ENCODE measurements around the gene PTPRA. TPM values are rescaled to one million over a fixed set of nuclear protein-coding genes. Genes with fewer than 3 reads are reported as not detected.
A peak's percentile ranks its signal among the peaks of the same experiment; 100 is the strongest.

The PTPRA gene
- total and polyA plus RNA-seq, 2 donors (not counting 1 experiment from before 2014, with no cell fraction given): 32.1 to 64.2 TPM

DNA sequence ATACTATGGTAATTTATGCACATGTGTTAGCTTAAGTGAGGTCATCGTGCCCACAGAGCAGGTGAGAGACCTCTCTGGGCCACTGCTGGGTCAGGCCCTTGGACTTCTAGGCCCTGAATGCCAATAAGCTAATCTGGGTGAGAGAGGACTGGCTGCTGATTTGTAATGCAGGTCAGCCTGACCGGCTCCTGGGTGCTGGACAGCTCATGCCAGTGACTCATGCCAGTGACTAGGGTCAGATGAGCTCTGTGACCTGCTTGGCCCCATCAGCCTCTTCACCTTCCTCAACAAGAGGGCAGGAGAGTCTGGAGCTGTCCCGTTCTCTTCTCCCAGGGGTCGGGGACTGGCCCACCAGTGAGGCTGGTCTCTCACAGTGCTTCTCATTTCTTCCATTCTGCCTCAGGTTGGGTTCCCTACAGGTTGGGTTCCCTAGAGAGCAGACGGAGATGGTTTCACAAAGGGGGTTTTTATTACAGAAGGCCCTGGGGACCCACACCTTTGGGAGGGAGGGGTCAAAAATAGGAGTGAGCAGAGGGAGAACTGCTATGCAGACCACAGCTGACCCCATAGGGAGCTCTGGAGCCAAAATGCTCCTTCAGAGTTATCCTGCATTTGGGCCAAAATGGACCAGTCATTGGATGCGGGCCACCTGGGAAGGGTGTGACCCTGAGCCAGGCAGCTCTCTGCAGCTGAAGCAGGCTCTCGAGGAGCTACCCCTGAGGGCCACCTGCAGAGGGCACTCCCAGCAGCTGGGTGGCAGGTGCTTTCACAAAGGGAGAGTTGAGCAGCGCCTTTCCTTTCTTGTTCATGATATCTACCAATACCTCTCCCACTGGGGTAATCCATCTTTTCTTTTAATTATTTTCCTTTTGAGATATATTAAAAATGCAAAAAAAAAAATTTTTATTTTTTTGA, 196.0 kb downstream of the PTPRA start:
- Histone ChIP-seq H3K27ac (ENCODE audit: low read length in 2 of 2) (no peak overlapping the region), H3K9me3 (ENCODE audit: control extremely low read depth in 1 of 3, control insufficient read depth in 2 of 3, insufficient read depth in 1 of 3, low read length in 2 of 3) (peaks cover 0 to 8% (median 0%) of the 10 kb centered on the region in 3 donors), H3K4me1 (ENCODE audit: control insufficient read depth in 2 of 2, insufficient read depth in 2 of 2, low read length in 2 of 2) (peaks cover 14 to 15% of the 10 kb centered on the region in 2 donors), H3K36me3 (replicated peaks in 1 of 2; ENCODE audit: control extremely low read depth in 1 of 2, control insufficient read depth in 1 of 2, extremely low read depth in 1 of 2, insufficient read depth in 2 of 2, low read length in 1 of 2) (no peaks in the 10 kb centered on the region), H3K27me3 (replicated peaks in 1 of 4; ENCODE audit: control extremely low read depth in 1 of 4, control insufficient read depth in 3 of 4, insufficient read depth in 4 of 4, low read length in 3 of 4) (peaks cover 0 to 12% (median 2%) of the 10 kb centered on the region in 4 experiments), H3K9ac (ENCODE audit: low read length) (no peak overlapping the region), H3K4me2 (replicated peaks; ENCODE audit: low read depth, low read length, poor library complexity, severe bottlenecking) (no peak overlapping the region), H3K4me3 (ENCODE audit: control extremely low read depth in 1 of 5, extremely low read depth in 1 of 5, insufficient read depth in 1 of 5, low read depth in 2 of 5, low read length in 4 of 5) (no peak overlapping the region), H4K20me1 (ENCODE audit: control insufficient read depth, insufficient read depth, low read length, poor library complexity, severe bottlenecking) (no peaks in the 10 kb centered on the region), H2AFZ (ENCODE audit: insufficient read depth, low read depth, low read length, poor library complexity, severe bottlenecking) (no peak overlapping the region), H3K79me2 (ENCODE audit: control insufficient read depth, insufficient read depth, low read length) (peaks cover 6% of the 10 kb centered on the region)
- TF ChIP-seq EZH2 (IDR thresholded peaks at IDR 0.05; ENCODE audit: borderline replicate concordance, insufficient read depth, low read depth, low read length, poor library complexity, severe bottlenecking): no peak
- TF ChIP-seq, protein P1, sequence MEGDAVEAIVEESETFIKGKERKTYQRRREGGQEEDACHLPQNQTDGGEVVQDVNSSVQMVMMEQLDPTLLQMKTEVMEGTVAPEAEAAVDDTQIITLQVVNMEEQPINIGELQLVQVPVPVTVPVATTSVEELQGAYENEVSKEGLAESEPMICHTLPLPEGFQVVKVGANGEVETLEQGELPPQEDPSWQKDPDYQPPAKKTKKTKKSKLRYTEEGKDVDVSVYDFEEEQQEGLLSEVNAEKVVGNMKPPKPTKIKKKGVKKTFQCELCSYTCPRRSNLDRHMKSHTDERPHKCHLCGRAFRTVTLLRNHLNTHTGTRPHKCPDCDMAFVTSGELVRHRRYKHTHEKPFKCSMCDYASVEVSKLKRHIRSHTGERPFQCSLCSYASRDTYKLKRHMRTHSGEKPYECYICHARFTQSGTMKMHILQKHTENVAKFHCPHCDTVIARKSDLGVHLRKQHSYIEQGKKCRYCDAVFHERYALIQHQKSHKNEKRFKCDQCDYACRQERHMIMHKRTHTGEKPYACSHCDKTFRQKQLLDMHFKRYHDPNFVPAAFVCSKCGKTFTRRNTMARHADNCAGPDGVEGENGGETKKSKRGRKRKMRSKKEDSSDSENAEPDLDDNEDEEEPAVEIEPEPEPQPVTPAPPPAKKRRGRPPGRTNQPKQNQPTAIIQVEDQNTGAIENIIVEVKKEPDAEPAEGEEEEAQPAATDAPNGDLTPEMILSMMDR (IDR thresholded peaks at IDR 0.05): peak; percentile 23
- POLR2A ChIA-PET: no interaction called here
- no peaks in the 10 kb centered on the region for H3K9me3 Mint-ChIP-seq (ENCODE audit: insufficient read depth)
- H3K4me3 Mint-ChIP-seq: no peak overlapping the region
- peak; percentile 25 for ATAC-seq (ENCODE audit: low read depth)
- H3K4me1 Mint-ChIP-seq: peaks cover 31% of the 10 kb centered on the region
- WGBS (ENCODE audit: insufficient coverage): 95% methylated on average over 5 of the region's 8 CpGs
- intact Hi-C loops (cut with micrococcal nuclease): no loop called here
- no peak overlapping the region for H3K27ac Mint-ChIP-seq
- peak; percentile 53 for DNase-seq
- H3K27me3 Mint-ChIP-seq: no peaks in the 10 kb centered on the region
- CTCF ChIA-PET: interaction anchor here (0.7 to 5.2 kb wide), 8 partner anchors 14 to 49 kb away, joined by 3 to 43 read pairs (median 4); no protein-coding TSS in a partner anchor

DNA sequence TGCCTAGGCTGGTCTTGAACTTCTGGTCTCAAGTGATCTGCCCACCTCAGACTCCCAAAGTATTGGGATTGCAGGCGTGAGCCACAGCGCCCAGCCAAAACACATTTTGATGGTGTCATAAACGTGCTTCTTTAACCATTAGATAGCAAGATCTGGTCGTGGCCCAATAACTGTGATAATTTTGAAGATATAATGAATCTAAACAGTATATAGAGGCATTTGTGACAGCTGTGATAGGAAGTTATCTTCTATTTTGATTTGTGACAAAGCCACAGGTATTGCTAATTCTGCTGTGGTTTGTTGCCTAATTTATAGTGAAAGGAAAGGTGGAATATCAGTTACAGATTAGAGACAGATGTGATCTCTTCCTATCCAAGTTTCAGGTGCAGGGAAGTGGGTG, 197.4 kb downstream of the PTPRA start:
- no peak for DNase-seq
- ChIA-PET POLR2A (no interaction called here), CTCF (interaction anchor here (5.2 kb wide), 1 partner anchor 44 kb away, joined by 43 read pairs; no protein-coding TSS in a partner anchor)
- no peak for ATAC-seq (ENCODE audit: low read depth)
- peaks cover 2% of the 10 kb centered on the region for H3K27me3 Mint-ChIP-seq
- peaks cover 6% of the 10 kb centered on the region for H3K79me2 ChIP-seq (ENCODE audit: control insufficient read depth, insufficient read depth, low read length)
- WGBS (ENCODE audit: insufficient coverage): no CpG with 5 or more reads among the region's 4 CpGs
- H3K9me3 ChIP-seq (ENCODE audit: control extremely low read depth in 1 of 3, control insufficient read depth in 2 of 3, insufficient read depth in 1 of 3, low read length in 2 of 3): peaks cover 0 to 8% (median 0%) of the 10 kb centered on the region in 3 donors
- H3K4me2 ChIP-seq (replicated peaks; ENCODE audit: low read depth, low read length, poor library complexity, severe bottlenecking): no peak overlapping the region
- peaks cover 0 to 14% (median 2%) of the 10 kb centered on the region in 4 experiments for H3K27me3 ChIP-seq (replicated peaks in 1 of 4; ENCODE audit: control extremely low read depth in 1 of 4, control insufficient read depth in 3 of 4, insufficient read depth in 4 of 4, low read length in 3 of 4)
- intact Hi-C loops (cut with micrococcal nuclease): loop anchor here (5.0 to 10.0 kb wide), 2 partner anchors 47 to 84 kb away; partner anchors contain the start of genes FASTKD5 and UBOX5
- H3K27ac ChIP-seq (ENCODE audit: low read length in 2 of 2): no peak overlapping the region
- H4K20me1 ChIP-seq (ENCODE audit: control insufficient read depth, insufficient read depth, low read length, poor library complexity, severe bottlenecking): no peaks in the 10 kb centered on the region
- peaks cover 15 to 19% of the 10 kb centered on the region in 2 donors for H3K4me1 ChIP-seq (ENCODE audit: control insufficient read depth in 2 of 2, insufficient read depth in 2 of 2, low read length in 2 of 2)
- no peaks in the 10 kb centered on the region for H3K9me3 Mint-ChIP-seq (ENCODE audit: insufficient read depth)
- peaks cover 30% of the 10 kb centered on the region for H3K4me1 Mint-ChIP-seq
- no peaks in the 10 kb centered on the region for H3K36me3 ChIP-seq (replicated peaks in 1 of 2; ENCODE audit: control extremely low read depth in 1 of 2, control insufficient read depth in 1 of 2, extremely low read depth in 1 of 2, insufficient read depth in 2 of 2, low read length in 1 of 2)
- H2AFZ ChIP-seq (ENCODE audit: insufficient read depth, low read depth, low read length, poor library complexity, severe bottlenecking): no peak overlapping the region
- peak overlapping the region; percentile 81 for H3K4me3 Mint-ChIP-seq
- no peak overlapping the region for H3K4me3 ChIP-seq (ENCODE audit: control extremely low read depth in 1 of 5, extremely low read depth in 1 of 5, insufficient read depth in 1 of 5, low read depth in 2 of 5, low read length in 4 of 5)
- TF ChIP-seq, protein P1 (IDR thresholded peaks at IDR 0.05): no peak
- TF ChIP-seq EZH2 (IDR thresholded peaks at IDR 0.05; ENCODE audit: borderline replicate concordance, insufficient read depth, low read depth, low read length, poor library complexity, severe bottlenecking): no peak
- H3K9ac ChIP-seq (ENCODE audit: low read length): no peak overlapping the region
- peak overlapping the region; percentile 8 for H3K27ac Mint-ChIP-seq
